ENCODE measurements around the gene PAX3. TPM values are rescaled to one million over a fixed set of nuclear protein-coding genes. Genes with fewer than 3 reads are reported as not detected.

The PAX3 gene
- total RNA-seq, 2 donors from 2014 or later, result not detected

DNA sequence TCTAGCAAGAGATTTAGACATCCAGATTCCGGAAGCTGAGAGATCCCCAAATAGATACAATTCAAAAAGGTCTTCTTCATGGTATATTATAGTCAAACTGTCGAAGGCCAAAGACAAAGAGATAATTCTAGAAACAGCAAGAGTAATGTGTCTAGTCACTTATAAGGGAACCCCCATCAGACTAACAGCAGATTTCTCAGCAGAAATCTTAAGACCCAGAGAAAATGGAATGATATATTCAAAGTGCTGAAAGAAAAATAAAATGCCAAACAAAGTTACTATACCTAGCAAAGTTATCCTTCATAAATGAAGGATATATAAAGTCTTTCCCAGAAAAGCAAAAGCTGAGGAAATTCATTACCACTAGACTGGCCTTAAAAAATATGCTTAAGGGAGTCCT, 36.1 kb upstream of the PAX3 start:
- Histone ChIP-seq H3K27me3 (replicated peaks; ENCODE audit: insufficient read depth) (no peaks in the 10 kb centered on the region), H3K4me3 (no peak overlapping the region), H3K9me3 (no peaks in the 10 kb centered on the region), H3K4me1 (replicated peaks) (no peaks in the 10 kb centered on the region), H3K27ac (no peak overlapping the region), H3K36me3 (no peaks in the 10 kb centered on the region)
- 92% methylated on average over 2 of the region's 2 CpGs for WGBS
- DNase-seq (ENCODE audit: low spot score), result no peak
- intact Hi-C loops (cut with DNase I), result no loop called here
- no peak for TF ChIP-seq POLR2A (IDR thresholded peaks at IDR 0.05)
- TF ChIP-seq, protein P1, sequence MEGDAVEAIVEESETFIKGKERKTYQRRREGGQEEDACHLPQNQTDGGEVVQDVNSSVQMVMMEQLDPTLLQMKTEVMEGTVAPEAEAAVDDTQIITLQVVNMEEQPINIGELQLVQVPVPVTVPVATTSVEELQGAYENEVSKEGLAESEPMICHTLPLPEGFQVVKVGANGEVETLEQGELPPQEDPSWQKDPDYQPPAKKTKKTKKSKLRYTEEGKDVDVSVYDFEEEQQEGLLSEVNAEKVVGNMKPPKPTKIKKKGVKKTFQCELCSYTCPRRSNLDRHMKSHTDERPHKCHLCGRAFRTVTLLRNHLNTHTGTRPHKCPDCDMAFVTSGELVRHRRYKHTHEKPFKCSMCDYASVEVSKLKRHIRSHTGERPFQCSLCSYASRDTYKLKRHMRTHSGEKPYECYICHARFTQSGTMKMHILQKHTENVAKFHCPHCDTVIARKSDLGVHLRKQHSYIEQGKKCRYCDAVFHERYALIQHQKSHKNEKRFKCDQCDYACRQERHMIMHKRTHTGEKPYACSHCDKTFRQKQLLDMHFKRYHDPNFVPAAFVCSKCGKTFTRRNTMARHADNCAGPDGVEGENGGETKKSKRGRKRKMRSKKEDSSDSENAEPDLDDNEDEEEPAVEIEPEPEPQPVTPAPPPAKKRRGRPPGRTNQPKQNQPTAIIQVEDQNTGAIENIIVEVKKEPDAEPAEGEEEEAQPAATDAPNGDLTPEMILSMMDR (IDR thresholded peaks at IDR 0.05), result no peak
- TF ChIP-seq POLR2AphosphoS5 (IDR thresholded peaks at IDR 0.05), result no peak

DNA sequence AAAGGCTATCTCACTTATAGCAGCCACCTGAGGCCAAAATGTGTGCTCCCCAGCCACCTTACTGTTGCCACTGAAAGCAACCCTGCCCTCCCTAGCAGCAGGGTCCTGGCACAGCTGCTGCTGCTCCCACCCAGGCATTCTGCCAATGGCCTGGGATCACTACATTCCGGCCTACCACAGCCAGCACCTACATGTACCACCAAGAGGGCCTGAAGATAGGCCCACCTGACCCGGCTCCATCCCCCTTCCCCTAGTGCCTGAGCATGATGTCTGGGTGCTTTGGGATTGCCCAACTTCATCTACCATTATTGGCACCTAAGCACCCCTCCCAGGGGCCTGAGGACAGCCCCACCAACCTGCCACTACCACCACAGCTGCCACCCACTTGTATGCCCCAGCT, 34.6 kb upstream of the PAX3 start:
- Histone ChIP-seq H3K4me1 (replicated peaks) (no peaks in the 10 kb centered on the region), H3K27ac (no peak overlapping the region), H3K27me3 (replicated peaks; ENCODE audit: insufficient read depth) (no peaks in the 10 kb centered on the region), H3K4me3 (no peak overlapping the region), H3K9me3 (no peaks in the 10 kb centered on the region), H3K36me3 (no peaks in the 10 kb centered on the region)
- no peak for TF ChIP-seq POLR2A (IDR thresholded peaks at IDR 0.05)
- intact Hi-C loops (cut with DNase I), result no loop called here
- 100% methylated on average over 2 of the region's 2 CpGs for WGBS
- no peak for DNase-seq (ENCODE audit: low spot score)

DNA sequence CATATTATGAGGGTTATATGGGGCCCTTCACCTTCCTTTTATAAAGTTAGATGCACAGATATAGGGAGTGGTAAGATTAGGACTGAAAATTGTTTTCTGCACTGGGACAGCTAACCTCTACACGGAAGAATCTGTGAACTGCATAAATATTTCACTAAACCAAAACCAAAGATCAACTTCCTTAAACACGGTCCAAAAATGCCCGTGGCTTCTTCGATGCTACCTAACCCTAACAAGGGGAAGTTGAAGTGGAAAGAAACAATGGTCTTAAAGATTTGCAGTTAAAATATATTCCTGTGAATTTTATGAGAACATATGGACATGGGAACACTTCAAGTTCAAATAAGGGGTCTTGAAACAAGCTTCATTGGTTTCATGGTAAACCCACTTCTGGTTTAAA, 33.3 kb upstream of the PAX3 start:
- intact Hi-C loops (cut with DNase I), result no loop called here
- Histone ChIP-seq H3K4me3 (no peak overlapping the region), H3K27me3 (replicated peaks; ENCODE audit: insufficient read depth) (no peaks in the 10 kb centered on the region), H3K4me1 (replicated peaks) (no peaks in the 10 kb centered on the region), H3K36me3 (no peaks in the 10 kb centered on the region), H3K9me3 (no peaks in the 10 kb centered on the region), H3K27ac (no peak overlapping the region)
- WGBS, result 66% methylated on average over 4 of the region's 4 CpGs
- no peak for DNase-seq (ENCODE audit: low spot score)
- TF ChIP-seq POLR2AphosphoS5 (IDR thresholded peaks at IDR 0.05) (no peak), POLR2A (IDR thresholded peaks at IDR 0.05) (no peak)
- TF ChIP-seq, protein P1 (IDR thresholded peaks at IDR 0.05), result no peak

DNA sequence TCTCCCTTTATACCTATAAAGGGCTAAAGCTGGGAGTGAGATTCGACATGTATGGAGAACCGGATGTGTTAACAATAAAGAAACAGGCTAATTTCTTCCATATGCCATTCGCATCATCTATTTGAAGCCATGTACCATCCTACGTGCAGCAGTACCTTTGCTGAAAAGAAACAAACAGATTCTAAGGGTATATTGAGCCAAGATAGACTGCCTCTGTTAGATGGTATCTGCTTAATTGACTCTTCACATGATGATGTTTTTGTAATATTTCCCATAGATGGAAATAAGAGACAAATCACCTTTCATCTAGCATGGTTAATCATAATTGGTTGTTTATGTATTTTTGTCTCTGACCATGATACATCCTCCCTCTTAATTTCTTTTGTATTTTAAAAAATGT, 32.1 kb upstream of the PAX3 start:
- DNase-seq (ENCODE audit: low spot score), result no peak
- H3K27me3 ChIP-seq (replicated peaks; ENCODE audit: insufficient read depth), result no peaks in the 10 kb centered on the region
- H3K9me3 ChIP-seq, result no peaks in the 10 kb centered on the region
- H3K4me3 ChIP-seq, result no peak overlapping the region
- intact Hi-C loops (cut with DNase I), result no loop called here
- no peaks in the 10 kb centered on the region for H3K4me1 ChIP-seq (replicated peaks)
- H3K36me3 ChIP-seq, result no peaks in the 10 kb centered on the region
- 78% methylated on average over 4 of the region's 4 CpGs for WGBS
- no peak overlapping the region for H3K27ac ChIP-seq
- no peak for TF ChIP-seq POLR2AphosphoS5 (IDR thresholded peaks at IDR 0.05)
- no peak for TF ChIP-seq POLR2A (IDR thresholded peaks at IDR 0.05)
- TF ChIP-seq, protein P1 (IDR thresholded peaks at IDR 0.05), result no peak

DNA sequence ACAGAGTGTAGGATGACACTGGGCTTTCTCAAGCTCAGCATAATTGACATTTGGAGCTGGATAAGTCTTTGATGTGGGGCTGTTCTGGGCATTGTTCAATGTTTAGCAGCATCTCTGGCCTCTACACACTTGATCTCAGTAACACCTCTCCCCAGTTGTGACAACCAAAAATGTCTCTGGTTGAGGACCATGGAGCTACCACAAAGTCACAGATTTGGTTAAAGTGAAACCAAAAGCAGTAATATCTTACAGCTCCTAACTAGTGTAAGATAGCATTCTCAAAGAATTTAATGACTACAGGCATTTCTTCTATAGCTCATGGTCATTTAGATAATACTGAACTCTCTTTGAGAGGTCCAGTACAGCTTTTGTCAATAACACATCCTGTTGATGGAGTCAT, 23.4 kb upstream of the PAX3 start:
- intact Hi-C loops (cut with DNase I), result no loop called here
- no peak overlapping the region for H3K4me3 ChIP-seq
- no peak for DNase-seq (ENCODE audit: low spot score)
- H3K27ac ChIP-seq, result no peak overlapping the region
- no peaks in the 10 kb centered on the region for H3K36me3 ChIP-seq
- peaks cover 4% of the 10 kb centered on the region for H3K4me1 ChIP-seq (replicated peaks)
- H3K9me3 ChIP-seq, result no peaks in the 10 kb centered on the region
- H3K27me3 ChIP-seq (replicated peaks; ENCODE audit: insufficient read depth), result no peaks in the 10 kb centered on the region
- TF ChIP-seq, protein P1 (IDR thresholded peaks at IDR 0.05), result no peak
- TF ChIP-seq POLR2AphosphoS5 (IDR thresholded peaks at IDR 0.05) (no peak), POLR2A (IDR thresholded peaks at IDR 0.05) (no peak)

Data from prostate gland (tissue), 2 donors.